Measurements from ENCODE around the gene SLC12A8. TPM values are rescaled to one million over a fixed set of nuclear protein-coding genes. Genes with fewer than 3 reads are reported as not detected.
A peak's percentile ranks its signal among the peaks of the same experiment; 100 is the strongest.

SLC12A8 gene
- total and polyA plus RNA-seq, 2 of the 13 experiments (the other 11 are each of a cell fraction or from before 2014, with no cell fraction given): 0.44 to 0.71 TPM

DNA sequence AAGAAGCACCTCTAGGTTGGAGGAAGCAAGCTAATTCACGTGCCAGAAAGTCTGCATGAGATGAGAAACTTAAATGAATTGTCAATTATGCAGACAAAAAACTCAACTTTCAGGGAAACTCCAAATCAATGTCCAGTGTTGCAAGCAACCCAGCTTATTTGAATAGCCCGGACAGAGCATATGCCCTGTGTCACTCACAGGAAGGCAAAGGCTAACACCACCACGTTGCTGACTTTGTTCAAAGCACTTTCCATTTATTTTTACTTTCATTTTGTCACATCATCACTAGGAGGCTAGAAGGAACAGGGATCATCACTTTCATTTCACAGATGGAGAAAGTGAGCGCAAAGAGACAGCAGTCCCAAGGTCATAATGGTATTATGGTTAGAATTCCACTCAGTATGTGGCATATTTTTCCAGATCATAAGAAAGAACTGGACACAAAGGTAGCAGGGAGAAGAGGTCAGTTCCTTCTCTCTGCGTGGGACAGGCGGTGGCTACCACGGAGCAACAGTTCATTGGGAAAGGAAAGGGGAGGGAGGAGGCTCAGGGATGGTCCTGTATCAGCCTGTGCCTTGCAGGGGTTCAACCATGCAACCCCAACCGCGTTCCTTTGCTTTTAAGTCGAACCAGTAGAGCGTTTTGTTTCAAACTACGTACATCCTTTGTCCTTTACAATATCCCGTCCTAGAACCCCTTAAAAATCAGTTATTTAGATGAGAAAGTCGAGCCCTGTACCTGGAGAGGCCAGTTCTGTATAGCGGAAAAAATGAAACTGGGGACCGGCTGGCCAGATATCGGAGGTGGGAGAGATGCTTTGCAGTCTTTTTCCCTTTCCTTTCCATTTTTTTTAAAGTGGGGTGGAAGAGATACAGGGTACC lies 157.9 kb downstream of the SLC12A8 start (continued):
- TF ChIP-seq ETV5 (CRISPR knock-in tag; IDR thresholded peaks at IDR 0.05; ENCODE audit: borderline replicate concordance) (peak; percentile 42; the same call in 1 of the 2 replicates), NCOA2 (CRISPR knock-in tag; IDR thresholded peaks at IDR 0.05) (peak; percentile 17; the same call in 1 of the 2 replicates), TGIF2 (CRISPR knock-in tag; IDR thresholded peaks at IDR 0.05) (peak; percentile 87; the same call in 1 of the 2 replicates), ZNF292 (CRISPR knock-in tag; IDR thresholded peaks at IDR 0.05; ENCODE audit: borderline replicate concordance, low read depth) (peak; percentile 42; the same call in 1 of the 2 replicates), FOXA1 (IDR thresholded peaks at IDR 0.05) (no peak), FOXA1 (CRISPR knock-in tag; IDR thresholded peaks at IDR 0.05) (peak; percentile 37; the same call in 1 of the 2 replicates), ERF (CRISPR knock-in tag; IDR thresholded peaks at IDR 0.05) (peak; percentile 64; the same call in 1 of the 2 replicates), PLRG1 (conservative IDR thresholded peaks at IDR 0.05) (no peak), BHLHE40 (IDR thresholded peaks at IDR 0.05; ENCODE audit: low read length) (0 out of 2 replicates have a peak, but pooled peaks have one; percentile 27), ZNF550 (CRISPR knock-in tag; IDR thresholded peaks at IDR 0.05; ENCODE audit: borderline replicate concordance) (no peak), ZNF263 (CRISPR knock-in tag; IDR thresholded peaks at IDR 0.05) (no peak), MAFK (conservative IDR thresholded peaks at IDR 0.05 in 1 of 2, IDR thresholded peaks at IDR 0.05 in 1 of 2; ENCODE audit: low read length in 2 of 2) (peak; percentile 72 to 82), KDM5A (IDR thresholded peaks at IDR 0.05; ENCODE audit: borderline replicate concordance, low read length) (peak; percentile 40; the same call in 1 of the 2 replicates), RXRB (CRISPR knock-in tag; IDR thresholded peaks at IDR 0.05; ENCODE audit: borderline replicate concordance) (peak; percentile 29; the same call in 1 of the 2 replicates), KLF16 (CRISPR knock-in tag; IDR thresholded peaks at IDR 0.05) (peak in 1 of 2 experiments; percentile 39; a peak in 1 of 4 replicates), ZNF205 (CRISPR knock-in tag; IDR thresholded peaks at IDR 0.05) (0 out of 2 replicates have a peak, but pooled peaks have one; percentile 35), IKZF1 (IDR thresholded peaks at IDR 0.05) (no peak), HNRNPUL1 (IDR thresholded peaks at IDR 0.05; ENCODE audit: low read depth, low read length) (no peak), NFATC3 (CRISPR knock-in tag; IDR thresholded peaks at IDR 0.05) (no peak)
- TF ChIP-seq, protein P1, sequence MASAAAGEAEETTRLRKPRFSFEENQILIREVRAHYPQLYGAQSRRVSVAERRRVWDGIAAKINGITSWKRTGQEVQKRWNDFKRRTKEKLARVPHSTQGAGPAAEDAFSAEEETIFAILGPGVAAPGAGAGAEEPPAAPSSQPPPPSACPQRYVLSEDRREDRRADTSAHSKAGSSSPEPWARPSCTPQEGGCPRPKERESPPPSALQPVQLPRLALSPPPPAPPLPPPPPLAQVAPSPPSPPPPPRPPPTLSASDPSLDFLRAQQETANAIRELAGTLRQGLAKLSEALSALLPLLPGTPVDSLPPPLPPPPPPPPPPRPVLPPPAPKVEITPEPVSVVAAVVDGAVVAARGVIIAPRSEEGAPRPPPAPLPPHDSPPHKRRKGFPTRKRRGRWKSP (CRISPR knock-in tag; IDR thresholded peaks at IDR 0.05): 0 out of 2 replicates have a peak, but pooled peaks have one; percentile 40
- TF ChIP-seq, protein P2, sequence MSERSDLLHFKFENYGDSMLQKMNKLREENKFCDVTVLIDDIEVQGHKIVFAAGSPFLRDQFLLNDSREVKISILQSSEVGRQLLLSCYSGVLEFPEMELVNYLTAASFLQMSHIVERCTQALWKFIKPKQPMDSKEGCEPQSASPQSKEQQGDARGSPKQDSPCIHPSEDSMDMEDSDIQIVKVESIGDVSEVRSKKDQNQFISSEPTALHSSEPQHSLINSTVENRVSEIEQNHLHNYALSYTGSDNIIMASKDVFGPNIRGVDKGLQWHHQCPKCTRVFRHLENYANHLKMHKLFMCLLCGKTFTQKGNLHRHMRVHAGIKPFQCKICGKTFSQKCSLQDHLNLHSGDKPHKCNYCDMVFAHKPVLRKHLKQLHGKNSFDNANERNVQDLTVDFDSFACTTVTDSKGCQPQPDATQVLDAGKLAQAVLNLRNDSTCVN (CRISPR knock-in tag; IDR thresholded peaks at IDR 0.05; ENCODE audit: borderline replicate concordance): peak; percentile 23; the same call in 1 of the 2 replicates
- TF ChIP-seq, protein P3, sequence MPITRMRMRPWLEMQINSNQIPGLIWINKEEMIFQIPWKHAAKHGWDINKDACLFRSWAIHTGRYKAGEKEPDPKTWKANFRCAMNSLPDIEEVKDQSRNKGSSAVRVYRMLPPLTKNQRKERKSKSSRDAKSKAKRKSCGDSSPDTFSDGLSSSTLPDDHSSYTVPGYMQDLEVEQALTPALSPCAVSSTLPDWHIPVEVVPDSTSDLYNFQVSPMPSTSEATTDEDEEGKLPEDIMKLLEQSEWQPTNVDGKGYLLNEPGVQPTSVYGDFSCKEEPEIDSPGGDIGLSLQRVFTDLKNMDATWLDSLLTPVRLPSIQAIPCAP (CRISPR knock-in tag; IDR thresholded peaks at IDR 0.05; ENCODE audit: low read depth): no peak
- TF ChIP-seq, protein P4, sequence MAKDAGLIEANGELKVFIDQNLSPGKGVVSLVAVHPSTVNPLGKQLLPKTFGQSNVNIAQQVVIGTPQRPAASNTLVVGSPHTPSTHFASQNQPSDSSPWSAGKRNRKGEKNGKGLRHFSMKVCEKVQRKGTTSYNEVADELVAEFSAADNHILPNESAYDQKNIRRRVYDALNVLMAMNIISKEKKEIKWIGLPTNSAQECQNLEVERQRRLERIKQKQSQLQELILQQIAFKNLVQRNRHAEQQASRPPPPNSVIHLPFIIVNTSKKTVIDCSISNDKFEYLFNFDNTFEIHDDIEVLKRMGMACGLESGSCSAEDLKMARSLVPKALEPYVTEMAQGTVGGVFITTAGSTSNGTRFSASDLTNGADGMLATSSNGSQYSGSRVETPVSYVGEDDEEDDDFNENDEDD (CRISPR knock-in tag; IDR thresholded peaks at IDR 0.05; ENCODE audit: borderline replicate concordance): 0 out of 2 replicates have a peak, but pooled peaks have one; percentile 38

All from HepG2 (cell line).